Superior temporal gyrus (tissue), 1 donor: ENCODE results near the gene UBE2D2.
"Not testable (repeated sequence)": the region's sequence is repeated elsewhere in the genome, so short reads cannot be mapped to it uniquely, and the experiment has no call there.

Source experiments
- DNase-seq: peaks from one replicate; pipeline ENCODE4 v3.0.0-alpha.2; 2016; ENCODE audit errors: extremely low spot score

The UBE2D2 gene

DNA sequence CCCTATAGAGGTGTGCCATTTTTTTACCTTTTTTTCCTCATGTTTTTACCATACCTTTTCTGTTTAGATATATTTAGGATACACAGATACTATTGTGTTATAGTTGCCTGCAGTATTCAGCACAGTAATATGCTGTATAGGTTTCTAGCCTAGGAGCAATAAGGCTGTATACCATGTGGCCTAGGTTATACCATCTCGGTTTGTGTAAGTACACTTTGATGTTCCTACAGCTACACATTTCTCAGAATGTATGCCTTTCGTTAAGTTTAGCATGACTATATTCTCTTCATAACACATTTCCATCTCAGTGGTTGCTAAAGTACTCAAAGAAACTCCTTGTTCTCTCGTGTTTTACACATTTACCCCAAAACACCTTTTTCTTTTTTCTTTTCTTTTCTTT lies 23.0 kb downstream of the UBE2D2 start:
- DNase-seq = no peak

DNA sequence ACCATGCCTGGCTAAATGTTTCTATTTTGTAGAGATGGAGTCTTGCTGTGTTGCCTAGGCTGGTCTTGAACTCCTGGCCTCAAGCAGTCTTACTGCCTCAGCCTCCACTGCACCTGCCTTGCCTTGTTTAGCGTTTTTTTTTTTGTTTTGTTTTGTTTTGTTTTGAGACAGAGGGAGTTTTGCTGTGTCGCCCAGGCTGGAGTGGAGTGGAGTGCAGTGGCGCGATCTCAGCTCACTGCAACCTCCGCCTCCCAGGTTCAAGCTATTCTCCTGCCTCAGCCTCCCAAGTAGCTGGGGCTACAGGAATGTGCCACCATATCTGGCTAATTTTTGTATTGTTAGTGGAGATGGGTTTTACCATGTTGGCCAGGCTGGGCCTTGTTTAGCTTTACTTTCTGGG lies 27.0 kb downstream of the UBE2D2 start:
- not testable (repeated sequence) for DNase-seq

DNA sequence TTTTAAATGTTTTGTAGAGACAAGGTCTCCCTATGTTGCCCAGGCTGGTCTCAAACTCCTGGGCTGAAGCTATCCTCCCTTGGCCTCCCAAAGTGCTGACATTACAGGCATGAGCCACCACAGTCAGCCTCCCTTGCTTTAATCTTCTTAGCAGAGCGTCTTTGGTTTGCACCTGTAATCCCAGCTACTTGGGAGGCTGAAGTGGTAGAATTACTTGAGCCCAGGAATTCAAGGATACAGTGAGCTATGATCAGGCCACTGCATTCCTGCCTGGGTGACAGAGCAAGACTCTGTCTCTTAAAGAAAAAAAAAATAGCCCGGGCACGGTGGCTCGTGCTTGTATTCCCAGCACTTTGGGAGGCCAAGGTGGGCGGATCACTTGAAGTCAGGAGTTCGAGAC lies 27.8 kb downstream of the UBE2D2 start:
- DNase-seq = no peak

DNA sequence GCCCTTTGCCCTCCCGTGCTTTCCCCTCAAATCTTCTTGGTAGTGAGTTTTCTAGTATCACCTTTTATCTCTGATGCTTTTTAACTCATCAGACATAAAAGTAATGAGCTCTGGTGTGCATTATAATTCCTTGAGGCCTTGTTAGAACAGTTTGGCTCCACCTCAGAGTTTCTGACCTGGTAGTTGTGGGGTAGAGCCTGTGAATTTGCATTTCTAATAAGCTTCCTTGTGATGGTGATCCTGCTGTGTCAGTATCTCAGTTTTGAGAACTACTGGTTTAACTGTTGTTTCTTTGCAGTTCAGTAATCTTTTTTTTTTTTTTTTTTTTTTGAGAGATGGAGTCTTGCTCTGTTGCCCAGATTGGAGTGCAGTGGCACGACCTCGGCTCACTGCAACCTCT lies 31.1 kb downstream of the UBE2D2 start:
- DNase-seq = no peak

DNA sequence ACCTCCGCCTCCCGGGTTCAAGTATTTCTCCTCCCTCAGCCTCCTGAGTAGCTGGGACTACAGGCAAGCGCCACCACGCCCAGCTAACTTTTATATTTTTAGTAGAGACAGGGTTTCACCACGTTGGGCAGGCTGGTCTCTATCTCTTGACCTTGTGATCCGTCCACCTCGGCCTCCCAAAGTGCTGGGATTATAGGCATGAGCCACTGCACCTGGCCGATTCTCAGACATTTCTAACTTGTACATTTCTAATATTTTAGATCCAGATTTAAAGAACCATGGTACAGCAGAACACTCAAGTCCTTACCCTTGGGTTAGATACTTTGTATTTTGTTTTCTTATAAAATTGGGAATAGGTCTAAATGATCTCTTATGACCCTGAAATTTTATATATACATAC lies 31.9 kb downstream of the UBE2D2 start:
- not testable (repeated sequence) for DNase-seq

DNA sequence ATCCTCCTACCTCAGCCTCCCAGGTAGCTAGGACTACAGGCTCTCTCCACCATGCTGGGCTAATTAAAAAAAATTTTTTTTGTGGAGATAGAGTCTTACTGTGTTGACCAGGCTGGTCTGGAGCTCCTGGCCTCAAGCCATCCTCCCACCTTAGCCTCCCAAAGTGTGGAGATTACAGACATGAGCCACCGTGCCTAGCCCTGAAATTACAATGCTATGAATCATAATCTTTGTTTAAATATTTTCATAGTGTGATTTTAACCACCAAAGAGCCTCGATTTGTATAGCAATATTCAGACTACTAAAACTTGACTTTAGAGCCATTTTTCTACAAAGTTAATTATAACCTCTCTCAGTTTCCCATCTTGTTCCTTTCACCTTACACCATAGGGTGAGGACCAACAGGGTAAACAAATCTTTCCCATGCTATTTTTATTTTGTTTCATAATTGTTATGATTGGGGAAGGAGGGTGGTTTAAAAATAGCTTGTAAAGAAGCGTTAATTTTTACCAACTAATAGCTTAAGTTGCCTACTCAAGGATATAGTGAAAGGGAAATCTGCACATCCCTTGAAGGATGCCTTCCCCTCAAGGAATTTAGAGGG lies 32.7 kb downstream of the UBE2D2 start:
- DNase-seq = no peak

DNA sequence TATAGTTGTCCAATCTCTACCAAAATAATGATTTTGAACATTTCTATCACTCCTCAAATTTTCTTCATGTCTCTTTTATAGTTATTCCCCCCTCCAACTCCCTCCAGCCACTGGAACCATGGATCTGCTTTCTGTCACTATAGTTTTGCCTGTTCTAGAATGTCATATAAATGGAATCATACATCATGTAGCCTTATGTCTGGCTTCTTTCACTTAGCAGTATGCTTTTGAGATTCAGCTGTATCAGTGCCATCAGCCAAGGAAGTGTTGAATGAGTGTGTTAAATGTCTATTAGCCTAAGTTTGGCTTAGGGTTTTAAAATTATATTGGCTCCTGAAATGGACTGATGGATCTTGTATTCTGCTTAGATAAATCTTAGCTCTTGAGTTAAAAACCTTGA lies 36.0 kb downstream of the UBE2D2 start:
- DNase-seq = no peak

DNA sequence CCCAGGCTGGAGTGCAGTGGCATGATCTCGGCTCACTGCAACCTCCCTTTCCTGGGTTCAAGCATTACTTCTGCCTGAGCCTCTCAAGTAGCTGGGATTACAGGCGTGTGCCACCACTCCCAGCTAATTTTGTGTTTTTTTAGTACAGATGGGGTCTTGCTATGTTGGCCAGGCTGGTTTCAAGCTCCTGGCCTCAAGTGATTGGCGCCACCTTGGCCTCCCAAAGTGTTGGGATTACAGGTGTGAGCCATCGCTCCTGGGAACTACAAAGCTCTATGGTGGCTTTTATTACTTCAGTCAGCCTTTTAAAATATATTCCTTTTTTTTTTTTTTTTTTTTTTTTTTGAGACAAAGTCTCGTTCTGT lies 37.4 kb downstream of the UBE2D2 start:
- not testable (repeated sequence) for DNase-seq

DNA sequence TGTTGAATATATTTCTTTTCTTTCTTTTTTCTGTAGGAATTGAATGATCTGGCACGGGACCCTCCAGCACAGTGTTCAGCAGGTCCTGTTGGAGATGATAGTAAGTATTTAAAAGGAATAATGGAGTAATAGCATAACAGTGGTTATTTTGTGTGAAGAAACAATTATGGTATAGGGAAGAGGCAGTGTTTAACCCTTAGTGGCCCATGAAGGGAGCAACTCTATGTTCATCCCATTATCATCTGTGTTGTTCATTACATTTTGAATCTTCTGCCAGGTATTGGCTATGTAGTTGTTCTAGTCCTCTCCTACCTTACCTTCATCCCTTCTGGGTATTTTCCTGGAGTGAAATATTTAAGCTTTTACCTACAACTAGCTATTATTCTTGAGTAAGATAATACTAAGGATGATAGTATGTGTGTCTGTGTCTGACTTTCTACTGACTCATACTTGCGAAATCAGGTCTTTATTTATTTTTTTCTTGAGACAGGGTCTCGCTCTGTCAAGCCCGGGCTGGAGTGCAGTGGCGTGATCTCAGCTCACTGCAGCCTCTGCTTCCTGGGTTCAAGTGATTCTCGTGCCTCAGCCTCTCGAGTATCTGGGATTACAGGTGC lies 39.3 kb downstream of the UBE2D2 start:
- DNase-seq = no peak

DNA sequence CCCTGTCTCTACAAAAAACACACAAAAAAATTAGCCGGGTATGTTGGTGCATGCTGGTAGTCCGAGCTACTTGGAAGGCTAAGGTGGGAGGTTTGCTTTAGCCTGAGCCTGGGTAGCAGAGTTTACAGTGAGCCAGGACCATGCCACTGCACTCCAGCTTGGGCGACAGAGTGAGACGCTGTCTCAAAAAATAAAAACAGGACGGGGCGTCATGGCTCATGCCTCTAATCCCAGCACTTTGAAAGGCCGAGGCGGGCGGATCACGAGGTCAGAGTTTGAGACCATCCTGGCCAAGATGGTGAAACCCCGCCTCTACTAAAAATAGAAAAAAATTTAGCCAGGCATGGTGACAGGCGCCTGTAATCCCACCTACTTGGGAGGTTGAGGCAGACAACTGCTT lies 40.3 kb downstream of the UBE2D2 start:
- no peak for DNase-seq

DNA sequence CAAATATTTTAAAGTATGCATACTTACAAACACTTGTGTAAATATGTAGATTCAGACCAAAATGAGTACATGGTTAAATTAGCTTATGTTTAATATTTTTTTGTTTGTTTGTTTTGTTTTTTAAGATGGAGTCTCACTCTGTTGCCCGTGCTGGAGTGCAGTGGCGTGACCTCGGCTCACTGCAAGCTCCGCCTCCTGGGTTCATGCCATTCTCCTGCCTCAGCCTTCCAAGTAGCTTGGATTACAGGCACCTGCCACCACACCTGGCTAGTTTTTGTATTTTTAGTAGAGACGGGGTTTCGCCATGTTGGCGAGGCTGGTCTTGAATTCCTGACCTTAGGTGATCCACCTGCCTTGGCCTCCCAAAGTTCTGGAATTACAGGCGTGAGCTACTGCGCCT lies 40.8 kb downstream of the UBE2D2 start:
- DNase-seq = not testable (repeated sequence)

DNA sequence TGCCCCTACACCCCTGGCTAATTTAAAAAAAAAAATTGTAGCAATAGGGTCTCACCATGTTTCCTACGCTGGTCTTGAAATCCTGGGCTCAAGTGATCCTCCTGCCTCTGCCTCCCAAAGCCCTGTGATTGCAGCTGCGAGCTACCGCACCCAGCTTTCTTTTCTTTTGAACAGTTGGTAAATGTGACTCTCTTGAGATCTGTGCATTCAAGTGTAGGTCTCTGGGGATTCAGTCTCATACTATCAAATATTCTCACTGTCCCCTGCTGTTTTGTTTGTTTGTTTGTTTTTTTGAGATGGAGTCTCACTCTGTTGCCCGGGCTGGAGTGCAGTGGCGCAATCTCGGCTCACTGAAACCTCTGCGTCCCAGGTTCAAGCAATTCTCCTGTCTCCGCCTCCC lies 44.7 kb downstream of the UBE2D2 start:
- no peak for DNase-seq

DNA sequence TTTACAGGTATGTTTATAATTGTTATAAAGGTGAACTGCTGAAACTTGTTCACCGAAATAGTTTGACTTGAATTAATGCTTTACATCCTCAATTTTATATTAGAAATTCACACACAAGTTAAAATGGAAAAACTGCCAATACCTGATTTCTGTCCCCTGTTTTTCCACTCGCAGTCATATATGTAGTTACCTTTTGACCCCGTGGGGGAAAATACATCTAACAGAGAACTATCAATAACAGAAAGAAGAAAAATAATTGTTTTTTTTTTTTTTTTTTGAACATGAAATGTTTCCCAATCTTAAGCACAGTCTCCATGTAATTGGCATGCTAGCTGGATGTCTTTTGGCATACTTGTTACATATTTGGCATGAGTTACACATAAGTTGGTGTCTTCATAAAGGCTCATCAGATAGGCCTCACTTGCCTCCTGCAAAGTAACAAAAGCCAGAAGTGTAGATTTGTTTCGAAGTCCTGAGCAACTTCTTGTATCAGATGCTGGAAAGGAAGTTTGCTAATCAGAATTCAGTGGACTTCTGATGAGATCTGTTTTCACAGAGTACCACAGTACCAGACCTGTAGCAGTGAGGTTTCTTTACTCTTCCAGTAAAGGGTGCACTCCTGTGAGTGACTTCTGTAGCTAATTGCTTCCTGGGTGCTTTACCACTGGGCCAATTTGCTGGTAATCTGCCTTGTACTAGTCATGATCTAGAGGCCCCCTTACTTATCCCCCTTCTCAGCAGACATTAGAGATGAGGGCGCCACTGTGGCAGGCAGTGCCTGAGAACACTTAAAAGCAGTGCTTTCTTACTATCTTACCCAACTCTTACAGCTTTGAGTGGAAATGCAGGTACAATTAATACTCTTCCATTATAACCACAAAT lies 50.8 kb downstream of the UBE2D2 start:
- DNase-seq = no peak

DNA sequence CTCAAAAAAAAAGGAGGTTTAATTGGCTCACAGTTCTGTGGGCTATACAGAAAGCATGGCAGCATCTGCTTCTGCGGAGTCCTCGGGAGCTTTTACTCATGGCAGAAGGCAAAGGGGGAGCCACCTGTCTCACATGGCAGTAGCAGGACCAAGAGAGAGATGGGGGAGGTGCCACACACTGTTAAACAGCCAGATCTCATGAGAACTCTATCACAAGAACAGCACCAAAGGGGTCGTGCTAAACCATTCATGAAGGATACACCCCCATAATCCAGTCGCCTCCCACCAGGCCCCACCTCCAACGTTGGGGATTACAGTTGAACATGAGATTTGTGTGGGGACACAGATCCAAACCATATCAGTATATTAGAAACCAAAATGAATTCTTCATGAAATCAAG lies 58.7 kb downstream of the UBE2D2 start:
- DNase-seq = no peak

DNA sequence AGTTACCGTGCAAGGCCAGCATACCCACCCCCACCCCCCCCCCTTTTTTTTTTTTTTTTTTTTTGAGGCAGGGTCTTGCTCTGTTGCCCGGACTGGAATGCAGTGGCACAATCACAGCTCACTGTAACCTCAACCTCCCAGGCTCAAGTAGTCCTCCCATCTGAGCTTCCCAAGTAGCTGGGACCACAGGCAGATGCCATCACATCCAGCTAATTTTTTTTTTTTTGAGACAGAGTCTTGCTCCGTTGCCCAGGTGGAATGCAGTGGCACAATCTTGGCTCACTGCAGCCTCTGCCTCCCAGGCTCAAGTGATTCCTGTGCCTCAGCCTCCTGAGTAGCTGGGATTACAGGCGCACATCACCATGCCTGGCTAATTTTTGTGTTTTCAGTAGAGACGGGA lies 64.3 kb downstream of the UBE2D2 start:
- DNase-seq = not testable (repeated sequence)

DNA sequence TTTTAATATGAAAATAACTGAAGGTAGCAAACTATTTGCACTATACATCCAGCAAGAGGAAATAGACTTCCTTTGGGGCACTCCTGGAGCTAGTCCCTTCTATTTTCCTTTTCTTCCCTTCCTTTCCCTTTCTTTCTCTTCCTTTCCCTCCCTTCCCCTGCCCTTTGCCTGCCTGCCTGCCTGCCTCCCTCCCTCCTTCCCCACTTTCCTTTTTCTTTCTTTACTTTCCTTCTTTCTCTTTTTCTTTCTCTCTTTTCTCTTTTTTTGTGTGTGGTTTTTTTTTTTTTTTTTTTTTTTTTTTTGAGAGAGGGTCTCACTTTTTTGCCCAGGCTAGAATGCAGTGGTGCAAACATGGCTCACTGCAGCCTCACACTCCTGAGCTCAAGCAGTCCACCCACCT lies 69.7 kb downstream of the UBE2D2 start:
- no peak for DNase-seq

DNA sequence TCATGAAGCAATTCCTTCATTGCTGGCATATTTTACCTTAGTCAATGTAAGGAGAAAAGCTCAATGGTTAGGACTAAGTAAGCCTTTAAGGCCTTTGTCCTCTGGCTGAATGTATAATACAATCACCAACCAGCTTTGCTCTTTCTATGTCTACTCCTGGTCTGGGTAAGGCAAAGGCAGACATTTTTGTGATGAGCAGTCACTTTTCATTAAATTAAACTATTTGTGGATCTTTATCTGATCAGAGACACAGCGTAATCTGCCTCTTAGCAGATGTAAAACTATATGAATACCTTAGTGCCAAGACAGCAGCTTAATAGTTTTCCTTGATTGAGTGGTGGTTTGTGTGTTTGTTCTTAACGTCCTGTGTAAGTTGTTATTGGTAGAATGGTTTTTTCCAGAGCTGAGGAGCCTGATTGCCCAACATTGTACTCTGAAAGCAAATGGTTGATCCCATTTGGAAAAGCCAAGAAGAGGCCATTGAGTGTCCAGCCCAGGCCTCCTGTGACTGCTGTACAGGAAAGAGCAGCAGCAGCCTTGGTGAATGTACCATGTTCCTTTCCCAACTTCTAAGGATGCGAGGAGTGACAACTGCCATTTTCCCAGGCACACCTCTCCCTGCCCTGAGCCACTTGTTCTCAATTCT lies 70.5 kb downstream of the UBE2D2 start:
- DNase-seq = no peak

DNA sequence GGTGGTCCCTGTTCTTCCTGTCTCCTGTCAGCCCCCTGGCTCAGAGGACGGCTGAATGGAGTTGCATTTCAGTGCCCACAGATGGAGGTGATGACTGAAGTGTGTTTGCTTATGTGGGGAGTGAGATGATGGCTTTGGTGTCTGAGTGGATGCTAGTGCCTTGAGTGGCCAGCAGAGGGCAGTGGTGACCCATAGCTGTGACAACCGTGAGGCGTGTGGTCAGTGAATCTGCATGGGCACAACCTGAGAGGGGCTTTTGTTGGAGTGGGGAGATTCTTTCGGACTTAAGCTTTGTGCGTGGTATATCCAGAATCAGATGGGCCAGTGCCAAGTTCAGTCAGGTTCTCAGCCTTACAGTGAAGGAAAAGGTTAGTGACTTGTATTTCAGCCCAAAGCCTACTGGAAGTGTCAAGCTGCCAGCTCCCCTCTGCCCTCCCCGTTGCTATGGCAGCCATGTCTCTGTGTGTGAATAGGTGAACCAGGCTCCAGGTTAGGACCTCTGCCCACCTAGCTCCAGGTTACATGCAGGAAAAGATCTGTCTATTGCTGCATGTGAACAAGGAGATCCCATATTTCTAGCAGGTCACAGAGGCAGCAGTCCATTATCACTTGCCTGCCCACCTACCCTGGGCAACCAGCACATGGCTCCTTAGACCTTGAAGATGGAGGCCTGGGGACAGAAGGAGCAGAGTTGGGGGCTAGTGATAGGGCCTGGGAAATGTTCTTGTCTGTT lies 72.3 kb downstream of the UBE2D2 start:
- DNase-seq = peak; percentile 93

DNA sequence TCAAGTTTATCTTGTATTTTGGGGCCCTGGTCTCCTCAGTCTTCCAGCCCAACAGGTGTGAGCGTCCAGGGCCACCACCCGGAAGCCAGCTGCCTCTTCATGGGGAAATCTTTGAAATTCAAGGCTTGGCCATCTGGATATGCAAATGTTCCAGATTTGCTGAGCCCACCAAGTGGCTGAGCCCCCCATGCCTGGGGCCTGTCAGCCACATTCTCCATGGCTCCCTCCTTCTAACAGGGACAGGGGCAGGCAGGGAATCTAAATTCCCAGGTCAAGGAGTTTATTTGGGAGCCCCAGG lies 72.8 kb downstream of the UBE2D2 start:
- DNase-seq = no peak

DNA sequence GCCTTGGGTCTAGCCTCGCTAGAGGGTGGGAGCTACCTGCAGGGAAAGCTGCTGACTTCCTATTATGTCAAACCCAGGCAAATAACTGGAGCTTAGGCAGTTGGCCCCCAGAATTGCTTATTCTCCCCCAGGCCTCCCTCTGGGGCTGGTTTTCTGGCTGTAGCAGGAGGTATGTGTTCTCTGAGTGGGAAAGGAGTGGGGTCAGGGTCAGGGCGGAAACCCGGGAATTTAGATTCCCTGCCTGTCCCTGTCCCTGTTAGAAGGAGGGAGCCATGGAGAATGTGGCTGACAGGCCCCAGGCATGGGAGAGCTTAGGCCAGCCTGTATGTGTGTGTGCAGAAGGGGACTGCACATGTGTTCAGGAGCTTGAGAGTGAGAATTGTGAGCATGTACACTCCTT lies 73.4 kb downstream of the UBE2D2 start:
- DNase-seq = no peak

DNA sequence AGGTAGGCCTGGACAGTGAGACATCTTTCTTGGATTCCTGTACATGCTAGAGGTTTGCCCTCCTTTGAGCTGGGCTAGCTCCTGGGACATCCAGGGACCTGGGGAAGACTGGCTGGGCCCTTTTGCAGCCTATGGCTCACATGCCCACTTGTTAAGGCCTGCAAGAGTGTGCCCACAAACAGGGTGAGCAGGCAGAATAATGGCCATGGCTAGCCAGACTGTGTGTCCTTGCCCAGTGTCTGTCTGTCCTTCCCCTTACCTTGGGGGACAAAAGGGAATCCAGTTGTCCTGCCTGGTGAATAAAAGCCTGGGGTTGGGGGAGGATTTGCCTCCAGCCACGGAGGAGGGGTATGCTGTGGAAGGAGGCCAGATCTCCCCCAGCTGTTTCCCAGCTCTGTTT lies 74.1 kb downstream of the UBE2D2 start:
- no peak for DNase-seq

DNA sequence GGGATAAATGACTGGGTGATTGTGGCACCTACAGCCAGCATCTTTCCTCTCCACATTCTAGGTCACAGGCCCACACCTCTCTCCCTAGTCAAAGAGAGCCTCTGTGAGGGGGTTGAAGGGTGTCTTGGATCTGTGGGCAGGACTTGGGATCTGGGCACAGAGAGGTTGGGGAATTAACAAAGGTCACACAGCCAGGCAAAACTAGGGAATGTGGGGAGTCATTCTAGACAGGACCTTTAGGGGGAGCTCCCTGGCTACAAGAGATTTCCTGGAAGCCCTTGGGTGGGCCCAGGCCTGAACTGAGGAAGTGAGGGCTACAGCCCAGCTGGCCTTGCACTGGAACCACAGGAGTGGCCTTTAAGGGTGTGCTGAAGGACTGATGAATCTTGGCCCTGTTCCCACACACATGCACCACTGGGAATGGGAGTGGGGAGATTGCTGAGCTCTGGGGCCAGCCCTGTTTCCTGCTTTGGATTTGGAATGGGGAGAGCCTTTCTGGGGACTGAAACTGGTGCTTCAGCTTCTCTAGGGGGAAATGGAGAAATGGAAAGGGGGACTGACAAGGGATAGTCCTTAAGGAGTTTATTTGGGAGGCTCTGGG lies 74.6 kb downstream of the UBE2D2 start:
- DNase-seq = peak; percentile 69
